Renal cortex interstitium (tissue), 11 donors: ENCODE data around the gene MDK. TPM values are rescaled to one million over a fixed set of nuclear protein-coding genes. Genes with fewer than 3 reads are reported as not detected.
A peak's percentile ranks its signal among the peaks of the same experiment; 100 is the strongest.

Experiments
- DNase-seq, 11 donors: peaks; one replicate each; pipeline ENCODE4 v3.0.0-alpha.2; 2013; ENCODE audit warnings: low read depth in 9 of 11, low spot score in 4 of 11; ENCODE audit errors: extremely low read depth in 1 of 11
- polyA plus RNA-seq, 3 donors: library from polyadenylated mRNA; unstranded; fragments of 120-200 nt; gene quantifications; one replicate each; pipeline ENCODE4 v1.2.1, GENCODE V29; 2013; ENCODE audit not compliant: insufficient read length in 3 of 3

Gene MDK
- polyA plus RNA-seq, 3 donors, result 660 to 1,040 (median 819) TPM

DNA sequence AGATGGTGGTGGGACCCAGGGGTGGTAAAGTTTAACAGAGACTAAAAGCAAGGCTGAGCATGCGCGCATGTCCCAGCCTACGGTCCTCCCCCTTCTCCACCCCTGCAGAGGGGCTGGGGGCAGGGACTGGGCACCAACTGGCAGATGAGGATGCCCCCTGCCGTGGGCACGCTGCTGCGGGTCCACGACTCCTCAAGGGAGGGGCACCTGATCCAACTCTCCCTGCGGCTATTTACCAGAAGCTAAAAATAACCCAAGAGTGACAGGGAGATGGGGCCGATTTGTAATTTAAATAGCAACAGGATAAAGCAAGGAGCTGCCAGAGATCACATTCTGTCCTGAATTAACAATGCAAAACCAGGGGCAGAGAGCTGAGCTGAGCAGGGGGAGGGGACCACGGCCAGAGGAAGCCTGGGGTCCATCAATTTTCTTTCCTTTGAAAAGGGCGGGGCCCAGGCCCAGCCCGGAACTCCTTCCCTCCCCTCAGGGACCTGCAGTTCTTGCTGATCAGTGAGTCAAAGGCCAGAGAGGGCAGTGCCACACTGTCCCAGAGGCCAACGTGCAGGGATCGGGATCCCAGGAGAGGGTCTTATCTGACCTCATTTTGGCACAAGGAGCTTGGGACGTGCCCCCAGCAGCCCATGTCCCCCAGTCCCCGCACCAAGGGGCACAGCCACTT, 42.3 kb upstream of the MDK start:
- peak in 2 of 11 donors; percentile 58 to 66 for DNase-seq

DNA sequence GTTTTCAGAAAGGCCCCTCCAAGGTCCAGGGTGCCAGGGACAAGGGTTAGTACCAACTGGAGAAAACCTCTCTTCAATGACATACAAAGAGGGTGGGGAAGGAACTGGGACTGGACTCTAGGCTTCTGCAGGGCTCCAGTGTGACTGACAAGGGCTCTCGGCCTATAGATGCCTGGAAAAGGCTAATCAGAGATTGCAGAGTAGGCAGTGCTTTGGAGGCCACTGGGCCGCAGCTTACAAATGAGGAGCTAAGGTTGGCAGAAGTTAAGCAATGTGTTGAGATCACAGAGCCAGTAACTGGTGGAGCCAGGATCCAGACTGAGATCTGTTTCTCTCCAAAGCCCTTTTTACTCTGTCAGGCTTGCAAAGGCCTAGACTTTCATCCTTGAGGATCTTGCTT, 41.7 kb upstream of the MDK start:
- DNase-seq, result no peak

DNA sequence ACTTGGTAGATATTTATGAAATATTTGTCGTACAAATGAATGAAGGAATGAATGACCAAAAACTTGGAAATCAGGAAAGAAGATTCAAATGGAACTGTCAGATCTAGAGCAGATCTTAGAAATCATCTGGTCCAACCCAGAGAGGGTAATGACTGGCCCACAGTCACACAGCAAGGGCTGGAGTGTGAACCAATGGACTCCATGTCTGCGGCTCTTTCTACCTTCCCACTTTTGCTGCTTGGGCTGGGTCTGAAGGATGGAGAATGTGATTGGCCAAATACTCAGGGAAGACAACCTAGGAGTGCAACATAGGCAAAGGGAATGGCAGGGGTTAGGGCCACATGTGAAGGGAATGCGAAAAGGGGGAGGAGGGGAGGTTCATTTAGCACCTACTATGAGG, 40.0 kb upstream of the MDK start:
- no peak for DNase-seq

DNA sequence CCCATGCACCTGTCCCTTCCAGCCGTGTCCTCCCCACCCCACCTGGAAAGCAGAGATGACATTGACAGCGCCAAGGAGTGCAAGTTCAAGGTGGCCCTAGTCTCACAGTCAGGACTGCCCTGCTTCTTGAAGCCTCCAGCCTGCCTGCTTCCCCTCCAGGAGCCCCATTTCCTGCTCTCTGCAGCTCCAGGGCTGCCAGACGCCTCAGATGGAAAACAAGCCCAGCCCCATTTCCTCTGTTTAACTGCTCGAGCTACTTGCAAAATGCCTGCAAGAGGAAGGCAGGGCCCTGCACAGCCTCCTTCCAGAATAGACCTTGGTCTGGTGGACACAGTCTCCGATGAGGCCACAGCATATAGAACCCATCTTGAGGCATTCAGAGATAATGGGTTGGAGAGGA, 39.2 kb upstream of the MDK start:
- DNase-seq, result no peak

DNA sequence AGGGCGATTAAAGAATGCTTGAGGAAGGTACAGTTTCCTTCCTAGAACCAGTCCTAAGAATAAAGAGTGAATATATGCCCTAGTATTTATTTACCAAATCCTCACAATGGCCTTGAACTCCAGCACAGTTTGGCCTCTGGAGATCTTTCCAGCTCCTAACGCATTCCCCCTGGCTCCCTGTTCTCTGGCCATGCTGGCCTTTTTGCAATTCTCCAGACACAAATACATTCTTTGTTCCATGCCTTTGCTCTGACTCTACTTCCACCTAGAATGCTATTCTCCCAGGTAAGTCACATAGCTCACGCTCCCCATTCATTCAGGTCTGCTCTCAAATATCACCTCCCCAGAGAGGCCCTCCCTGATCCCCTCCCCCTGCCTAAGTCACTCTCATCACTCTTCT, 37.9 kb upstream of the MDK start:
- DNase-seq, result no peak

DNA sequence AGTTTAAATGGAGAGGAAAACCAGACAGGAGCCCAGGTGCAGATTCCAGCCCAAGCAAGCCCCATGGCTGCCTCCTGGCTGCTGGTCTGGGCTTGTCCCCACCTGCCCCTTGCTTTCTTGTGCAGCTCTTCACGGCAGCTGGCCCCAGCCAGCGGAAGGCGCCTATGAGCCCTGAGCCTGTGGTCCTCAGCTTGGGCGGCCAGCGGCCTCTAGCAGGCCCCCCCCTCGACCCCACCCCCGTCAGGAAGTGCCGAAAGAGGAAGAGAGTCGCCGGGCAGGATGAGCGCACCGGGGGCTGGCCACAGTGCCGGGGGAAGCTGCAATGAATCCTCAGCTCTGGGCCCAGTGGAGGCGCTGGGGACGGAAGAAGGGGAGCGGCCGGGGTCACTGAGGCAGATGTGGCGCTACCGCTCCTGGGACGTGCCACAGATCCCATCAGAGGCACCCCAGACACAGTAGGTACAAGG, 36.3 kb upstream of the MDK start:
- DNase-seq, result no peak

DNA sequence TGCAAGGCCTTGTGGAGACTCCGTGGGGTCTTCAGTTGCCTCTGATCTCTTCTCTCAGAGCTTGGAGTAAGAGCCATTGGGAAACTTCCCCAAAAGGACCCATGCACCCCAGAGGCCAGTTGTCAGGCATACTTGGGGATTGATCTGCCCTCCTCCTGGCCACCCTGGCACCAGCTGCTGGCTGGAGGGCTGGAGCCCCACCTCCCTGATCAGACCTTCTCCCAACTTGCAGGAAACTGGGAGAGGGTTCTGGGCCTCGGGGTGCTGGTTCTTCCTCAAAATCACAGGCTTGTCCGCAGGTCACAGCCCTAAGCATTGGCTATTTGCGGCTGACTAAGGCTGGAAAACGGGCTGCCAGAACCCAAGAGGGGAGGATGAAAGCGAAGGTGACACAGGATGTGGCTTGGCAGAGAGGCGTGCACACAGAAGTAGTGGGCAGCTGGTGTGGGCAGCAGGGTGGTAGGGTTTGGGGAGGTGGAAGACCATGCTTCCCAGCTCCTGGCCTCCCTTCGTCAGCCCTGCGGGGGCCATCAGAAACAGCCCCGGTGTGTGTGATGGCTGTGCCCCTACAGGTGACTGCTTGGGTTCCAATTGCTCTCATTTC, 35.5 kb upstream of the MDK start:
- no peak for DNase-seq

DNA sequence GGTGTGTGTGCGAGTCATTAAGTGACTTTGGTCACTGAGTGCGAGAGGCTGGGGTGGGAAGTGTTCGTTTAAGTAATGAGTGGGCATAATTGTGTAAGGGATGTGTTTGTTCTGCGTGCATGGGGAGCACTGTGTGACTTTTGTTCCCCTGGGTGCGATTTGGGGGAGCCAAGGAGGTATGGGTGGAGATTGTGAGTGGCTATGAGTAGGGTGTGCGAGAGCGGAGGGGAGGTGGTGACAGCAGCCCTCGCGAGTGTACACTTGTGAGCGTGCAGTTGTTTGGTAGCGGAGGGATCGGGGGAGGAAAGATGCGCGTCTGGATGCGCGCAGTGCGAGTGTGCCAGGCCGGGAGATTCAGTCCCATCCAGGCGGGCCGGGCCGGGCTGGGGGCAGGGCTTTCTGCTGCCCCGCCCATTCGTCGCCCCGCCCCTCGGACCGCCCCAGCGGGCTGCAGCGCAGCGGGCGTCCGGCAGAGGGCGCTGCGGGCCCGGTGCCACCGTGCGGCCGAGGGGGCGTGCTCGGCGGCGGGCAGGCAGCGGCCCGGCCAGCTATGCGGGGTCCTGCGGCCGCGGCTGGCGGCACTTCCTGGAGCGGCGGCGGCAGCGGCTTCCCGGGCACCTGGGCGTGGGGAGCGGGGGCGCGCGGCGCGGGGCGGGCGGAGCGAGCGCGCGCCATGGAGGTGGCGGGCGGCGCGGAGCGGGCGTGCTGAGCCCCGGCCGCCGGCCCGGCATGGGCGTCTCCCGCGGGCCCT, 34.4 kb upstream of the MDK start, which contains the start of gene DGKZ:
Gene DGKZ, plus strand, starts transcription at position 578 of the 751 bp plus-strand sequence. CDS start 197 bp downstream, outside the sequence.
- DNase-seq, result peak in 7 of 11 donors; percentile 54 to 83 (median 78)

DNA sequence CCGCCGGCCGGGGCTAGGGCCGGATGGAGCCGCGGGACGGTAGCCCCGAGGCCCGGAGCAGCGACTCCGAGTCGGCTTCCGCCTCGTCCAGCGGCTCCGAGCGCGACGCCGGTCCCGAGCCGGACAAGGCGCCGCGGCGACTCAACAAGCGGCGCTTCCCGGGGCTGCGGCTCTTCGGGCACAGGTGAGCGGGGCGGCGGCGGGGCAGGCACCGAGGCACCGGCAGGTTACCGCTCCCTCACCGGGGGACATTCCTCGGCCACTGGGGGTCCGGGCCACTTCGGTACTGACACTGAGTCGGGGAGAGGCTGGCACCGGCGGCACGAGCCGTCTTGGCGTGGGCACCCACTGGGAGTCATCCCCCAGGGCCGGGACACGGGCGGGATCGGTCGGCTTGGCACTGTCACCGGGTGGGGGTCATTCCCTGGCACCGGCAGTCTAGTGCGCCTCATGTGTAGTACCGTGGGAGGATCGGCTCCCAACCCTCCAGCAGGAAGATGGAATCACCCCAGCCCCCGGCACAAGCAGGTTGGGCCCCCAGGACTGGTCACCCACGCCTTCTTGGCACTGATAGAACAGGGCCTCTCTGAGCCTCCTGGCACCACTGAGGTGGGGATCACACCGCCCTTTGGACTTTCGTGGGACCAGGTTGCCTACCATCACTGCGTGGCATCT, 33.7 kb upstream of the MDK start:
- DNase-seq, result no peak

DNA sequence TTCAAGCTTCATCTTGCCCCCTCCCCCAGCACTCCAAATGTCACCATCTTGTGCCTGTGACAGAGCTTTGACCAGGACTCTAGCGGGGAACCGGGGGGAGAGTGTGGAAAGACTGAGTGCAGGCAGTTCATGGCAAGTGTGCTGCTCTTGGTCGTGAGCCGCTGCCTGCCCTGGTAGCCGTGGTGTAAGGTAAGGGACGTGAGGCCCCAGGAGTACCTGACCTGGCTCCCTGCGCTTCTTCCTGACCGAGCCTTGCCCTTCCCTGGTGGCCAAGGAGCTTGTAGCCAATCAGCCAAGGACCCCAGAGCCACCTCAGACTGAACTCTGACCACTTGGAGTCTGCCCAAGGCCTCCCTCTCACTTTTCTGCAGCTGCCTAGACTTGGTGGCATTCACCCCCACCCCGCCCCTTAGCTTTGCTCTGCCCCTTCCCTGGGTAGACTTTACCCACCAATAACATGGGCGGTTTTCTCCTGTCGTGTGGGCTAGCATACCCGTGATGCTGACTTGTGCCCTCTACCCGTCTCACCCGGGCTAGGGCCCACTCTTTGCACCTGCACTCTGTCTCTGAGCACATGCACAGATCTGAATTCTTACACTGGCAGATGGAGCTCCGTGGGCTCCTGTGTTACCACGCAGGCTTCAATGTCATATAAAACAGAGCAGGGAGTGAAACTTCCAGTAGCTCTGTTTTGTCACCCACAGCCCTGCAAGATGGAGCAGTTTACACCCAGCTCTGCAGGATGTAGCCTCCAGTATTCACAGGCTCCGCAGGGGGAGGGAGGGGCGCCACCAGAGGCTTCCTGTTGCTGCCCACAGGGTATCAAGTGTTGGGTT, 32.7 kb upstream of the MDK start:
- no peak for DNase-seq

DNA sequence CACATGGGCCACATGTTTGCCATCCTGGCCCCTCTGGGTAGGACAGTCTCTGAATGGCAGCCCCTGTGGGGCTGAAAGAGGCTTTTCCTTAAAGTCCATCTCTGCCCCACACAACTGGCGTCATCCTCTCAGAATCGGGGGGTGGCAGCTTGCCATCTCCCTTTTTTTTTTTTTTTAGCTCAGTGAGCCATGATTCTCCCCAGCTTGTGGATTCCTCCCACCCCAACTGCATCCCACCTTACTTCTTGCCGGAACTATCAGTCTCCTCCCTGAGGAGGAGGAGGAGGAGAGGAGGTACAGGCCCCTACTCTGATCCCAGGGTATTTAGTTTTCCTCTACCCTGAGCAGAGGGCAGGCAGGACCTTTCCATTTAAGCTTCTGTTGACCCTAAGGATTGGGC, 30.8 kb upstream of the MDK start:
- no peak for DNase-seq

DNA sequence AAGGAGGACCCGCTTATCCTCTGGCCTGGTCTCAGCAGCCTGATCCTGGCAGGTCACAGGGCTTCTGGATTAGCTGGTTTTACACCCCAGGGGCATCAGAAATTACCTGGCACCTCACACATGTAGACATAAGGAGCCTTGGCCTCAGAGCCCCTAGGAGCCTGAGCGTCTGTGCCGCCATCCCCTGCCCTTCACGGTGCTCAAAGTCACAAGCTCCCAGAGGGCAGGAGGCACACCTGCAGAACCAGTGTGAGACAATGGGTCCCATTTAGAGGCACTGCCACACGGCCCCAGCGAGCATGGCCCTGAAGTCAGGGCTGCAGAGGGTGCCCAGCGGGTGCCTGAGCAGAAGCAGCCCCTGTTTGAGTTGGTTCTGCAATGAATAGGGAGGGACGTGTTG, 30.3 kb upstream of the MDK start:
- DNase-seq, result no peak

DNA sequence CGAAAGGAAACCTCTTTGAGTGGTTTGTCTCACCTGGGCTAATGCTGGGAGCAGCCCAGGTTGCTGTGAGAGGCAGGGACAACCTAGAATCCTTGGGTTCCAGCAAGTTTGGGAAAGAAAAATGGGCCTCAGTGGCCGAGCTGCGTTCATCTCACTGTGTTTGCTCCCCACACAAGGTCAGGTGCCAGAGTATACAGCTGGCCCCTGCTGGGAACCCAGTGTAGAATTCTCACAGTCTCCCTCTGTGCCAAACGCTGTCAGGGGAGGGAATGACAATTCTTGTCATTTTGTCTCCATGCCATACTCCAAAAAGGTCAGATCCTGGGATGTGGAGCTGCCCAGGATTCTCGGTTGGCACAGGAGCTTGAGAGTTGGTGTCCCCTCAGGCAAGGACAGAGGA, 29.9 kb upstream of the MDK start:
- no peak for DNase-seq

DNA sequence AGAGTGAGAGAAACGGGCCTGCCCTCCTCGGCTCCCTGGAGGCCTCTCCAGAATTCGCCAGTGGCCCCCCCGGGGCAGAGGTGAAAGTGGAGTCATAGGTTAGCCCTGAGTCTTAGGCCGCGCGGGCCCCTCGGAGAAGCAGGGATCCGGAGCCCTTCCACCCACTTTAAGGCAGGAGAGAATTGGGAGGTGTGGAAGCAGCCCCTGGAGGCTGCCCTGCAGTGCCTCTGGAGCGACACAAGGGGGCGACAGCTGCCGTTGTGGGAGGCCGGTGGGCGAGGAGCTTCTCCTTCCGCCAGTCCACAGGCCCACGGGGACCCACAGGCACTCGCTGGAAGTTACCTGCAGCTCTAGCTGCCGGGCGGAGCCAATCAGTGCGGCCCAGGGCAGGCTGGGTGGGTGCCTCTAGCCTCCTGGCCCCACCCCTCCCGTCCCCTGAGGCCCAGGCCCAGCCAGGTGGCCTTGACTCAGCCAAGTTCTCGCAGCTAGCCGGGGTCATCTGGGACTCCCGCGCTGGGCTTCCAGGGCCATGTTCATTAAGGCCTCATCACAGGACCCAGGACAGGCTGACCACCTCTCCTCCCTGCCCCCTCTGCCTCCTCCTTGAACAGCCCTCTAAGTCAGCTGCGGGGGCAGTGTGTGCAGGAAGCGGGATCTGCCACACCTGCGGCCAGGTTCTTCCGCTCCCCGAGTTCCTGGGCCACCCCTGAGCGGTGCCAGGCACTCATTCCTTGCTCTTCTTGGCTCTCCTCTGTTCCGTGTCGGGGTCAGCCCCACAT, 29.2 kb upstream of the MDK start:
- no peak for DNase-seq

DNA sequence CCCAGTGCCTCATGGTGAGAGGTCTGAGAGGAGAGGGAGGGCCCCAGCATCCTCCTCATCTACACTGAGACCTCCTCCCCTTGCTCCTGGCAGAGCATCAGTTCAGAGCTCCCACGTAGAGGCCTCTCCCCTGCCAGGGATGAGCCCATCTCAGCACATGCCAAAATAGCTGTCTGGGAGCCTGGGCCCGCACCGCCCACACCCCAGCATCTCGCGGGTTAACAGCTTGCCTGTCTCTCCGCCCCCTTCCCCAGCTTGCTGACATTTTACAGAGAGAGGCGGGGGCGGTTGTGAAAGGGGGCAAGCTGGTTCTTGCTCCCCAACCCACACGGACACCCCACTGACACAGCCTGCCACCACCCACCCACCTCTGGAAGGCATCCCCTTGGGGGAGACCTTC, 27.8 kb upstream of the MDK start:
- no peak for DNase-seq

DNA sequence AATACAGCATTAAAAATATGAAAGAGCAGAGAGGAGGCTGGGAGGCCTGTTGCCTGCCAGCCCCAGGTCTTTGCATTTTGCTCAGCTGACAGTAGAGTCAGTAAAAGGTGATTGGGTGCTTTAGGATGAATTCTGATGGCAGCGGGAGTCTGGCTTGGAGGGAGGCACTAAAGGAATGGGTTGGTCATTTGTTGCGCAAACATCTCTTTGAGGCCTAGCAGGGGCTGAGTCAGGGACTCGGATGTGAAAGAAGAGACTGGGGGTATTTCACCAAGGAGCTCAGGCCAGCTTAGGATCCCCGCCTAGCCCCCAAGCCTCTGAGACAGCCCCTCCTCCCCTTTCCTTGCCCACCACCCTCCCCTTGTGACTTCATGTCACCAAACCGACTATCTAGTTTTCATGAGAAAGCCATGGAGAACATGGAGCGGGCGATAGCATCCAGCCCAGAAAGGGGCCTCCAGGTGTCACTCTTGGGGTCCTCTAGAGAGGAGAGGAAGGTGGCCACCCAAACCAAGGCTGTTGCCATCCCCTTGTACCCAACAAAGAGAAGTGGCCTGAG, 24.5 kb upstream of the MDK start:
- DNase-seq, result no peak

DNA sequence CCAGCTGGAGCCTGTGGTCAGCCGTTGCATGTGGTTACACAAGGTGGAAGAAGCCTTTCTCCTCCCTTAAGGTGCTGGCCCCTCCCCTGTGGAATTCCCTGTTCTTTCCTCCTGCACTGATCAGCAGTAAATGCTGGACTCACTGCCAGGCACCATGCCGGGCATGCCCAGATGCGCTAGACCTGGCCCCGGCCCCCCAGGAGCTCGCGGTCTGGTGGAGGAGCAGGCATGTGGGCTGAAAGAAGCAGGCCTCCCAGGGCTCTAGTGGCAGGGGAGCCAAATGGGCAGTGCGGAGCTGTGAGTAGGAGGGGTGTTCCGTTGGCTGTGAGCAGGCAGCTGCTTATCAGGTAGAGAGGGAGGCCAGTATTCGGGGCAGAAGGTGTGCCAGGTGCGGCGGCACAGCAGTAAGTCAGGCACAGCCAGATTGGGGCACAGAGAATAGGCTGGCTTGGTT, 24.0 kb upstream of the MDK start:
- no peak for DNase-seq

DNA sequence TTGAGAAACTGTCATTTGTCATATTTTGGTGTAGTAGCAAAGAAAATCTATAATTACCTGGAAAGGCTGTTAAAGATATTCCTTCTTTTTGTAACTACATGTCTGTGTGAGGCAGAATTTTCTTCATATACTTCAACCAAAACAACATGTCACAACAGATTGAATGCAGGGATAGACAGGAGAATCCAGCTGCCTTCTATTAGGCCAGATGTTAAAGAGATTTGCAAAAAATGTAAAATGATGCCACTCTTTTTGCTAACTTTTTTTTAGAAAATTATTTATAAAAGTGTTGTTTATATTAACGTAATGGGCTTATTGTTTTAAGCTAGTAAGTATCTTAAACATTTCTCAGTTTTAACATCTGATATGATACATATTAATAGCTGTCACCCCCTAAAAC, 21.5 kb upstream of the MDK start:
- DNase-seq, result no peak
